Measurements from ENCODE around the gene PDIA6. TPM values are rescaled to one million over a fixed set of nuclear protein-coding genes. Genes with fewer than 3 reads are reported as not detected.

PDIA6 gene
- total and polyA plus RNA-seq, 12 donors: 28.6 to 544 (median 142) TPM

DNA sequence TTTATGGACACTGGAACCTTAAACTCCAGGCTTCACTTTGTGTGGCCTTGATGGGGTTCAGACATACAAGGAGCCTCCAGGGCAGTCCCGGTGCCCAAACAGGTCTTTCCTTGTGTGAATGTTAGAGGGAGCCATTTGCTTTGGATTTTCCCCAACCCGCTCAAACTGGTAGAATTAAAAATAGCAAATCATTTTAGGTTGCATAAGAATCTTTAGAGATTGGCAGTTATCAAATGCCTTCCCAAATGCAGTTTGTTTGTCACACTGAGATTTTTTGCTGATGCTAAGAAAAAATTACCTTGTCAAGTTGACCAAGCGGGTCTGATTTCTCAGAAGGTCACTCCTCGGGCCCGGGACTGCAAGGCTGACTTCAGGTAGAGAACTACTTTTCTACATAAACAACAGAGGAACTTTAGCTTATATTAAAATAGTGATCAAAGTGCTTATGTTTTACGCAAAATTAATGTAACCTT lies 54.7 kb downstream of the PDIA6 start:
- Histone ChIP-seq H3K9me3 (replicated peaks in 1 of 3) (no peaks in the 10 kb centered on the region), H3K27me3 (no peaks in the 10 kb centered on the region), H3K36me3 (replicated peaks in 1 of 2) (no peaks in the 10 kb centered on the region), H3K27ac (no peak overlapping the region), H3K4me3 (no peak overlapping the region), H3K4me1 (replicated peaks in 1 of 2) (no peaks in the 10 kb centered on the region)
- TF ChIP-seq, protein P1, sequence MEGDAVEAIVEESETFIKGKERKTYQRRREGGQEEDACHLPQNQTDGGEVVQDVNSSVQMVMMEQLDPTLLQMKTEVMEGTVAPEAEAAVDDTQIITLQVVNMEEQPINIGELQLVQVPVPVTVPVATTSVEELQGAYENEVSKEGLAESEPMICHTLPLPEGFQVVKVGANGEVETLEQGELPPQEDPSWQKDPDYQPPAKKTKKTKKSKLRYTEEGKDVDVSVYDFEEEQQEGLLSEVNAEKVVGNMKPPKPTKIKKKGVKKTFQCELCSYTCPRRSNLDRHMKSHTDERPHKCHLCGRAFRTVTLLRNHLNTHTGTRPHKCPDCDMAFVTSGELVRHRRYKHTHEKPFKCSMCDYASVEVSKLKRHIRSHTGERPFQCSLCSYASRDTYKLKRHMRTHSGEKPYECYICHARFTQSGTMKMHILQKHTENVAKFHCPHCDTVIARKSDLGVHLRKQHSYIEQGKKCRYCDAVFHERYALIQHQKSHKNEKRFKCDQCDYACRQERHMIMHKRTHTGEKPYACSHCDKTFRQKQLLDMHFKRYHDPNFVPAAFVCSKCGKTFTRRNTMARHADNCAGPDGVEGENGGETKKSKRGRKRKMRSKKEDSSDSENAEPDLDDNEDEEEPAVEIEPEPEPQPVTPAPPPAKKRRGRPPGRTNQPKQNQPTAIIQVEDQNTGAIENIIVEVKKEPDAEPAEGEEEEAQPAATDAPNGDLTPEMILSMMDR (IDR thresholded peaks at IDR 0.05): no peak
- no peak for TF ChIP-seq POLR2A (IDR thresholded peaks at IDR 0.05)
- intact Hi-C loops (cut with DNase I): no loop called here
- DNase-seq: peak in 1 of 7 donors; percentile 23
- WGBS, 4 donors: 56 to 68% (median 60%) methylated on average over 6 of the region's 6 CpGs

GRCh38 chr2:10755621-10756020 lies 57.0 kb downstream of the PDIA6 start:
- 67 to 71% (median 71%) methylated on average over 7 of the region's 7 CpGs for WGBS, 4 donors
- no peak overlapping the region for H3K4me3 ChIP-seq
- no peak for DNase-seq

DNA sequence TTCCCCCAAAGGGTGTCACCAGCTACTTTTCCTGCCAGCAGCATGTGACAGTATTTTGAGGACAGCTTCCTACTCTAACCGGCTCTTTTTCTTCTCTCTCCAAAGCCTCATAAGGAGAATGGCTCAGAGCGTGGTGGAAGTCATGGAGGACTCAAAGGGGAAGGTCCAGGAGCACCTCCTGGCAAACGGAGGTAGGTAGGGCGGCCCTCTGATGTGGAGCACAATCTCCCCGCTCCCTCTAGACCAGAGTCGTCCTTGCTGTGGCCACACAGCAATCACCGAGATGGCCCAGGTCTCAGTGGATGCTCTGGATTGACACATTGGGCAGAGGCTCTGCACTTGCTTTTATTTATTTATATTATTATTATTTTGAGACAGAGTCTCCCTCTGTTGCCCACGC lies 58.7 kb downstream of the PDIA6 start:
- no peak overlapping the region for H3K4me3 ChIP-seq

More at GRCh38 chr2:10755621-10756020, 57.0 kb downstream of the PDIA6 start:
- Histone ChIP-seq H3K27ac (no peak overlapping the region), H3K4me1 (replicated peaks in 1 of 2) (no peaks in the 10 kb centered on the region), H3K27me3 (no peaks in the 10 kb centered on the region), H3K9me3 (replicated peaks in 1 of 3) (no peaks in the 10 kb centered on the region), H3K36me3 (replicated peaks in 1 of 2) (no peaks in the 10 kb centered on the region)
- intact Hi-C loops (cut with DNase I): no loop called here
- TF ChIP-seq, protein P1 (IDR thresholded peaks at IDR 0.05): no peak
- TF ChIP-seq POLR2A (IDR thresholded peaks at IDR 0.05): no peak

GRCh38 chr2:10753156-10753555 lies 59.4 kb downstream of the PDIA6 start:
- DNase-seq: no peak
- Histone ChIP-seq H3K27me3 (no peaks in the 10 kb centered on the region), H3K27ac (no peak overlapping the region), H3K9me3 (replicated peaks in 1 of 3) (no peaks in the 10 kb centered on the region), H3K4me3 (no peak overlapping the region), H3K36me3 (replicated peaks in 1 of 2) (no peaks in the 10 kb centered on the region), H3K4me1 (replicated peaks in 1 of 2) (no peaks in the 10 kb centered on the region)
- TF ChIP-seq POLR2A (IDR thresholded peaks at IDR 0.05): no peak
- TF ChIP-seq, protein P1 (IDR thresholded peaks at IDR 0.05): no peak
- WGBS, 4 donors: 77 to 82% (median 80%) methylated on average over 7 of the region's 7 CpGs
- intact Hi-C loops (cut with DNase I): no loop called here

More for the DNA sequence above, 58.7 kb downstream of the PDIA6 start:
- Histone ChIP-seq H3K9me3 (replicated peaks in 1 of 3) (no peaks in the 10 kb centered on the region), H3K27ac (no peak overlapping the region), H3K27me3 (no peaks in the 10 kb centered on the region), H3K4me1 (replicated peaks in 1 of 2) (no peaks in the 10 kb centered on the region), H3K36me3 (replicated peaks in 1 of 2) (no peaks in the 10 kb centered on the region)
- intact Hi-C loops (cut with DNase I): no loop called here
- 83 to 87% (median 86%) methylated on average over 8 of the region's 8 CpGs for WGBS, 4 donors
- DNase-seq: no peak
- TF ChIP-seq POLR2A (IDR thresholded peaks at IDR 0.05): no peak
- TF ChIP-seq, protein P1 (IDR thresholded peaks at IDR 0.05): no peak
